Ammon's horn (tissue), 1 donor: ENCODE results near the gene MBOAT7.
"Not testable (repeated sequence)": the region's sequence is repeated elsewhere in the genome, so short reads cannot be mapped to it uniquely, and the experiment has no call there.

Source experiments
- DNase-seq: peaks from one replicate; pipeline ENCODE4 v3.0.0-alpha.2; 2016; ENCODE audit warnings: low spot score

The MBOAT7 gene

DNA sequence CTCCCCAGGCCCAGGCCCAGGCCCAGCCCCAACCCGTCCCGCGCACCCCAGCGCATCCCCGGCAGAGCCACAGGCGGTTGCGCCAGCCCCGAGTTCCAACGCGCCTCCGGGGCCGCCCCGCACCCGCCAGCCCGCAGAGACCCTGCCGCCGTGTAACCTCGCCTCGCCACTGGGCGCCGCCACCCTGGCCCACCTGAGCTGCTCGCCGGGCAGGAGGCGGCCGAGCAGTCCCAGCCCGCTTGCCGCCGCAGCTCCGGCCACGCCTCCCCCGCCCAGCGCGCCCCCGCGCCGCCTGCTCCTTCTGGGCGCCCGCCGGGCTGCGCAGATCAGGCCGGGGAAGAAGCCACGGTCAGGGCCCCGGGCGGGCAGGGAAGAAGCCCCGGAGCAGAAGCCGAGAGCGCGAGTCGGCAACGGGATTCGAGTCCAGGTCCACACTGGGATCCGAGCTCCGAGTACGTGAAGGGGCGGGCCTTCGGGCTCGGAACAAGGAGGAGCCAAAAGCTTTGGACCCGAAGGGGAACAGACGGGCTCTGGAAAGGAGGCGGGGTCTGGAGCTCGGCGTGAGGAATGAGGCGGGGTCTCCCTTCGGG lies at the start of gene MBOAT7:
MBOAT7 (minus strand) TSS at position 436 of the 590 bp plus-strand sequence. CDS start 1,072 bp downstream, outside the sequence.
- DNase-seq: no peak

GRCh38 chr19:54233941-54234340 lies 44.6 kb upstream of the MBOAT7 start:
- DNase-seq: no peak

GRCh38 chr19:54231077-54231931 lies 41.9 kb upstream of the MBOAT7 start:
- peak; percentile 90 for DNase-seq

DNA sequence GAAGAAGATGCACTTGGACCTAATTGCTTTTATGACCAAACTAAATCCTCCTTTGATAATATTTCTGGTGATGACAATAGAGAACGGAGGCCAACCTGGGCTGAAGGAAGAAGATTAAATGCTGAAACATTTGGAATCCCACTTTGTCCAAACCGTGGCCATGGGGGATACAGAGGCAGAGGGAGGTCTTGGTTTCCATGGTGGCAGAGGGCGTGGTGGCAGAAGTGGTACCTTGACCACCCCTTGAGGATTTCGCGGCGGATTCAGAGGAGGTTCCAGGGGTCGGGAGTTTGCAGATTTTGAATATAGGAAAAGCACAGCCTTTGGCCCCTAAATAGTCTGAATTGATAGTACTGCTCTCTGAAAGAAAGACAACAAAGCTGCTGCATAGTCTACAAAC lies 40.7 kb upstream of the MBOAT7 start:
- DNase-seq: no peak

DNA sequence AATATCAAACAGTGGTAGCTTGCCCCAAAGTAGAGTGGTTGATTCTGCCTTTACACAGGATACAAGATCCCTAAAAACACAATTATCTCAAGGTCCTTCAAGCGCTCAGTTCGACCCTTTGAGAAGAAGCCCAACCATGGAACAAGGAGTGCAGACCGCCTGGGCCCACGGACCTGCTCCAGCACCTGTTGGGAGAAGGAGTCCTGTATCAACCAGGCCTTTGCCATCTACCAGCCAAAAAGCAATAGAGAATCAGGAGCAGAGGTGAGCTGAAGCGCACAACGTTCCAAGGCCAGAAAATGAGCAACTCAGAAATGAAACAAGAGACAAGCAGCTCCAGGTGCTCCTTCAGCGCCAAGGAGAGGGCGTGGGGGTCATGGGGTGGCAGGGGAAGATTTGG lies 39.8 kb upstream of the MBOAT7 start:
- no peak for DNase-seq

DNA sequence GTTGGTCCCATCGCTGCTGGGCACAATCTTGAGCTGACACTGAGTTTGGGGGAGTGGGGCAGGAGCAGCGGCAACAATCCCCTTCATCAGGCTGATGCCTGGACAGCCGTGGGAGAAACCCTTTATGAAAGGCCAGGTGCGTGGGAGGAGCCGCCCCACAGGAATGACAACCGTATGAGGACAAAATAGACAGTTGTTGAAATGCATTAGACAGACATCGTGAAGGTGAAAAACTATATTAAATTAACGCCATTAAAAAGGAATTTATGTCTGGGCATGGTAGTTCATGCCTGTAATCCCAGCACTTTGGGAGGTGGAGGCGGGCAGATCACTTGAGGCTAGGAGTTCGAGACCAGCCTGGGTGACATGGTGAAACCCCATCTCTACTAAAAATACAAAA lies 35.2 kb upstream of the MBOAT7 start:
- DNase-seq: not testable (repeated sequence)

DNA sequence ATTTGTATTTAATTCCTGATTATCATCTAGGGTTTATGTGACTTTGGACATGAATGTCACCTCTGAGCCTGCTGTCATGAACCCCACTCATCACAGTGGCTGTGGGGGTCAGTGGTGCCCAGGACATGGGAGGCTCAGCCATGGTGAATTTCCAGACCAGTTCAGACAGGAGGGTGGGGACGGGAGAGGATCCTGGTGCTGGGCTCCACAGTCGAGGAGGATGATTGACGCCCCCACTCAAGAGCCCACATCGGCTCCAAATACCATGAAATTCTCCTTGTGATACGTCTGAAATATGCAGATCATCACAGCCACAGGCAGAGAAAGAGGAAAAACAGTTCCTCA lies 34.5 kb upstream of the MBOAT7 start:
- not testable (repeated sequence) for DNase-seq

DNA sequence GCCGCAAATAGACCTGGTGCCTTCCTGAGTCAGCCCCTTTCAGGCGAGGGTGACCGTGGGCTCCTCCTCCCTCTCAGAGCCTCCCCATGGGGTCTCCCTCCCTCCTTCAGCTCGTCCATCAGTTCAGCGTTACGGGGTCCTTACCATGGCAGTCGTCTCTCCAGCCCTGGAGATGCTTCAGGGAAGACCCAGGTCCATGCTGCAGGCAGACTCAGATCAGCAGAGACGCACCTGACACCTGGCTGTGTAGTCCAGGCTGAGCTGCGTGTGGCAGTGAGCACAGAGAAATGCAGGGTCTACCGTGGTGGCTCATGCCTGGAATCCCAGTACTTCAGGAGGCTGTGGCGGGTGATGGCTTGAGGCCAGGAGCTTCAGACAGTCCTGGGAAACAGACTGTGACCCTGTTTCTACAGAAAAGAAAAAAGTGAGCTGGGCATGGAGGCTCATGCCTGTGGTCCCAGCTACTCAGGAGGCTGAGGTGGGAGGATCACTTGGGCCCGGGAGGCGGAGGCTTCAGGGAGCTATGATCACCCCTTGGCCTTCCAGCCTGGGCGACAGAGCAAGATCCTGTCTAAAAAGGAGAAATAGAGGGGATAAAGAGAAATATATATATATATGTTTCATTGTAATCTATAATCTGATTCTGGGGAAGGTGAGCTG lies 34.0 kb upstream of the MBOAT7 start:
- not testable (repeated sequence) for DNase-seq

GRCh38 chr19:54222474-54223276 lies 33.3 kb upstream of the MBOAT7 start, which contains the start of gene LILRB3:
Gene LILRB3, minus strand, starts transcription at chr19:54223007. Its CDS starts 31 bp downstream, at chr19:54222976.
- not testable (repeated sequence) for DNase-seq

GRCh38 chr19:54221947-54222346 lies 32.6 kb upstream of the MBOAT7 start:
- DNase-seq: not testable (repeated sequence)

DNA sequence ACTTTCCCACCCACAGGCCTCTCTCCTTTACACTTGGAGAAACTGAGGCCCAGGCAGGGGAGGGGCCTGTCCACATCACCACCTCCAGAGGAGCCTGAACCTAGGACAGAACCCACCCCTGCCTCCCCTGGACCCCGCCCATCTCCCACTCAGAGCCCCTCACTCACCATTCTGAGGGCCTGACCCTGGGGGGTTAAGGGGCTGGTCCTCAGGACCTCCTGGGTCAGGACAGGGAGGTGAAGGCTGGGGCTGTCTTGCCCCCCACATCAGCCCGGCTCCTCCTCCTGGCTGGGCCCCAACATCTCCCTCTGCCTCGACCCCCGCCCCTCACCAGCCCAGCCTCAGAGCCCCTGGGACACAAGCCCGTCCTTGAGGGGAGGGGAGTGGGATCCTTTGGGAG lies 30.3 kb upstream of the MBOAT7 start:
- DNase-seq: not testable (repeated sequence)

DNA sequence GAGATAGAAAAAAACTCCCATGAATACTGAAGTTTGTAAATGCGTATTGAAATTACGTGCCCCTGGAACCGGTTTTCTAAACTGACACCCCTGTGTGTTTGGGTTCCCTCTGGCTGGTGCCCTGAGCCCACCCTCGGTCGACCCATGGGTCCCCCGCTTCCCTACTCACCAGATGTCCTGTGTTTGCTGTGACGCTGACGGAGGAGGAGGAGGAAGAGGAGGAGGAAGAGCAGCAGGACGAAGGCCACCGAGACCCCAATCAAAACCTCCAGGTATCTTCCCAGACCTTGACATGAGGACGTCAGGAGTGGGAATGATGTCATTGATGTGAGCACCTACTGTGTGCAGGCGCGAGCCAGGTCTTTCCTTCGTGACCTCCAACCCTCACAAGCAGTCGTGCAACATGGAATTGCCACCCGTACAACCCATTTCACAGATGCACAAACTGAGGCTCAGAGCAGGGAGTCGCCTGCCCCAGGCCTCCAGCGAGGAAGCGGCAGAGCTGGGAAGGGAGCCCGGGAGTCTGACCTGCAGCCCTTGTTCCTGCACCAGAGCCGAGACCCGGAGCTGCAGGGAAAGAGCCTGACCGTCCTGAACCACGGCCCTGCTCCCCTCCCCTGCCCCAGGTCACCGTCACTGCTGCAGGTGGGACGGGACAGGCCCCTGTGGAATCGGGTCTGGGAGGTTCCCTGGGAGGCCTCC lies 29.7 kb upstream of the MBOAT7 start:
- DNase-seq: no peak

- no peak for DNase-seq
Observed at GRCh38 chr19:54218259-54218658, 28.9 kb upstream of the MBOAT7 start.

DNA sequence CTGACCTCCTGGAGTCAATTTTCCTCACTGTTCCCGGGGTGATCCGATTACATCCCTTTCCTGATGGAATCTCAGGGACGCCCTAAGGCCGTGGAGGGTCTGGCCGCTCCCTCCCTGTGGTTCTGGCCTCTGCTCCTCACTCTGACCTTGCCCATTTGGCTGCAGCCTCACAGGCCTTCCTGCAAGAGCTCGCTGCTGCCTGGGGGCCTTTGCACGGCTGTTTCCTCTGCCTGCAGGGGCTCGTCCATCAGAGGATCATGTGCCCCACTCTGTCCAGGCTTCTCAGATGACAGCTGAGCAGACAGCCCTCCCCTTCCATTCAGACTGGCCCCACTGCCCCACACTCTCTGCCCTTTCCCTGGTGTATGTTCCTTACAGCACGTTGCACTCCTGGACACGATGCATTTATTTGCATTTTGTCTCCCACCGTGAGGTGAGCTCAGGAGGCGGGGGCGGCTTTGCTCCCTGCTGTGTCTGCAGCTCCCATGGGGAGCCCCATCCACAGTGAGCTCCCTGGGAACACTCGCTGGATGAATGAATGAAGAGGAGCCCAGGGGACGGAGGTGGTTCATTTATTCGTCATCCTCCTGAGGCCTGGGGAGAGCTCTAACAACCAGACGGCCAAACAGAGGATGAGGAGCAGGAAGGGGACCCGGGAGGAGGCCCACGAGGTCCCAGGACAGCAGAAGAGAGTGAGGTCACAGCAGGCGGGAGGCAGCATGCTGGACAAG lies 28.3 kb upstream of the MBOAT7 start:
- not testable (repeated sequence) for DNase-seq

GRCh38 chr19:54216869-54217268 lies 27.5 kb upstream of the MBOAT7 start:
- no peak for DNase-seq

GRCh38 chr19:54214734-54215133 lies 25.4 kb upstream of the MBOAT7 start:
- DNase-seq: not testable (repeated sequence)

- not testable (repeated sequence) for DNase-seq
Observed at GRCh38 chr19:54214217-54214616, 24.8 kb upstream of the MBOAT7 start.

- DNase-seq: no peak
Observed at GRCh38 chr19:54211235-54211634, 21.9 kb upstream of the MBOAT7 start.

- peak; percentile 91 for DNase-seq
Observed at GRCh38 chr19:54209811-54210494, 20.6 kb upstream of the MBOAT7 start.
